ENCODE data around the gene ADAMTS7.

- TF ChIP-seq EP300 (IDR thresholded peaks at IDR 0.05) (no peak), CTCF (IDR thresholded peaks at IDR 0.05) (no peak)
Observed at GRCh38 chr15:78810003-78810361, 1.3 kb downstream of the ADAMTS7 start.
